NB4 (cell line): ENCODE measurements around the gene ASF1B.

Source experiments
- DNase-seq: peaks from one replicate; pipeline ENCODE4 v3.0.0; 2010; ENCODE audit warnings: low read depth
- H3K4me3 ChIP-seq: one replicate; pipeline ENCODE4 v1.5.1; 2011; ENCODE audit warnings: mild to moderate bottlenecking, low read depth, low read length, moderate library complexity
- CTCF ChIP-seq: IDR thresholded peaks from one replicate; pipeline ENCODE4 v1.5.1; 2012; ENCODE audit warnings: low read depth, low read length
- MAX ChIP-seq: IDR thresholded peaks from 2 replicates; pipeline ENCODE4 v1.6.1; 2011; ENCODE audit warnings: low read depth, low read length
- MYC ChIP-seq: IDR thresholded peaks from 2 replicates; pipeline ENCODE4 v1.6.1; 2011; ENCODE audit warnings: low read depth, low read length
- POLR2A ChIP-seq: IDR thresholded peaks from 2 replicates; pipeline ENCODE4 v1.6.1; 2011; ENCODE audit warnings: mild to moderate bottlenecking; ENCODE audit not compliant: insufficient read length; ENCODE audit errors: extremely low read depth

Gene ASF1B

GRCh38 chr19:14082675-14082960 lies 53.8 kb downstream of the ASF1B start:
- no peak for DNase-seq
- H3K4me3 ChIP-seq: no peak overlapping the region
- TF ChIP-seq POLR2A (no peak), MYC (no peak), CTCF (no peak), MAX (no peak)

GRCh38 chr19:14081797-14082674 lies 54.4 kb downstream of the ASF1B start:
- TF ChIP-seq MAX (no peak), POLR2A (no peak), CTCF (no peak), MYC (no peak)
- no peak for DNase-seq
- H3K4me3 ChIP-seq: peak overlapping the region; percentile 80

GRCh38 chr19:14080887-14081796 lies 55.2 kb downstream of the ASF1B start:
- peak; percentile 98 for DNase-seq
- H3K4me3 ChIP-seq: peak overlapping the region; percentile 80
- TF ChIP-seq MYC (no peak), CTCF (no peak), MAX (peak; percentile 36; the same call in 1 of the 2 replicates), POLR2A (peak; percentile 20)

- no peak for TF ChIP-seq CTCF
- no peak for TF ChIP-seq POLR2A
- TF ChIP-seq MAX: no peak
- no peak for TF ChIP-seq MYC
- H3K4me3 ChIP-seq: no peak overlapping the region
- no peak for DNase-seq
These were observed 58.0 kb downstream of the ASF1B start for GRCh38 chr19:14078411-14078810.

- TF ChIP-seq MYC (no peak), CTCF (no peak), POLR2A (no peak), MAX (no peak)
- DNase-seq: no peak
- peak overlapping the region; percentile 47 for H3K4me3 ChIP-seq
These were observed 62.2 kb downstream of the ASF1B start for GRCh38 chr19:14073925-14074838.
